Lung microvascular endothelial cell (primary cell): Measurements from ENCODE around the gene NODAL. TPM values are rescaled to one million over a fixed set of nuclear protein-coding genes. Genes with fewer than 3 reads are reported as not detected.
A peak's percentile ranks its signal among the peaks of the same experiment; 100 is the strongest.
"Not testable (repeated sequence)": the region's sequence is repeated elsewhere in the genome, so short reads cannot be mapped to it uniquely, and the experiment has no call there.

Source experiments
- DNase-seq, 2 donors: peaks; one replicate each; pipeline versions ENCODE4 v3.0.0 to v3.0.0-alpha.2; 2010; ENCODE audit warnings: low read depth in 2 of 2
- total RNA-seq: library from RNA; depleted of rRNA; stranded (reverse); fragments of >200 nt; gene quantifications from 2 replicates; pipeline ENCODE4 v1.2.1, GENCODE V29; 2014

The NODAL gene
- not detected in 2 replicates for total RNA-seq

GRCh38 chr10:70441161-70441894 is at the start of gene NODAL:
TSS of gene NODAL (minus strand) at chr10:70441681. CDS start at chr10:70441667, 14 bp downstream.
- DNase-seq, result no peak

DNA sequence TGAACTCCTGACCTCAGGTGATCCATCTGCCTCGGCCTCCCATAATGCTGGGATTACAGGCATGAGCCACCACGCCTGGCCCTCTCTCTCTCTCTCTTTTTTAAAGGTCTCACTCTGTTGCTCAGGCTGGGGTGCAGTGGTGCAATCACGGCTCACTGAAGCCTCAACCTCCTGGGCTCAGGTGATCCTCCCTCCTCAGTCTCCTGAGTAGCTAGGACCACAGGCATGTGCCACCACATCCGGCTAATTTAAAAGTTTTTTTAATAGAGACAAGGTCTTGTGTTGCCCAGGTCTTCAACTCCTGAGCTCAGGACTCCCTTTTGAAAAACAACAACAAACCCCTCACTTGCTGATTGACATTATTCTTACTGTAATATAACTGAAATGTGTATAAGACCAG is 48.7 kb upstream of the NODAL start:
- no peak for DNase-seq

GRCh38 chr10:70487824-70488223 is 46.3 kb upstream of the NODAL start:
- no peak for DNase-seq

DNA sequence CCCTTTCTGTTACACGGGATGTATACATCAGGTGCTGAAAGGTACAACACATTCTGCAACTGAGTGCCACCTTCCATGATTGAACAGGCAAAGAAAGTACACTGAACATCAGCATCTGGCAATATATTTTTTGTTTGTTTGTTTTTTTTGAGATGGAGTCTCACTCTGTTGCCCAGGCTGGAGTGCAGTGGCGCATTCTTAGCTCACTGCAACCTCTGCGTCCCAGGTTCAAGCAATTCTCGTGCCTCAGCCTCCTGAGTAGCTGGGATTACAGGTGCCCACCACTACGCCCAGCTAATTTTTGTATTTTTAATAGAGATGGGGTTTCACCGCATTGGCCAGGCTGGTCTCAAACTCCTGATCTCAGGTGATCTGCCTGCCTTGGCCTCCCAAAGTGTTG is 42.4 kb upstream of the NODAL start:
- not testable (repeated sequence) for DNase-seq

DNA sequence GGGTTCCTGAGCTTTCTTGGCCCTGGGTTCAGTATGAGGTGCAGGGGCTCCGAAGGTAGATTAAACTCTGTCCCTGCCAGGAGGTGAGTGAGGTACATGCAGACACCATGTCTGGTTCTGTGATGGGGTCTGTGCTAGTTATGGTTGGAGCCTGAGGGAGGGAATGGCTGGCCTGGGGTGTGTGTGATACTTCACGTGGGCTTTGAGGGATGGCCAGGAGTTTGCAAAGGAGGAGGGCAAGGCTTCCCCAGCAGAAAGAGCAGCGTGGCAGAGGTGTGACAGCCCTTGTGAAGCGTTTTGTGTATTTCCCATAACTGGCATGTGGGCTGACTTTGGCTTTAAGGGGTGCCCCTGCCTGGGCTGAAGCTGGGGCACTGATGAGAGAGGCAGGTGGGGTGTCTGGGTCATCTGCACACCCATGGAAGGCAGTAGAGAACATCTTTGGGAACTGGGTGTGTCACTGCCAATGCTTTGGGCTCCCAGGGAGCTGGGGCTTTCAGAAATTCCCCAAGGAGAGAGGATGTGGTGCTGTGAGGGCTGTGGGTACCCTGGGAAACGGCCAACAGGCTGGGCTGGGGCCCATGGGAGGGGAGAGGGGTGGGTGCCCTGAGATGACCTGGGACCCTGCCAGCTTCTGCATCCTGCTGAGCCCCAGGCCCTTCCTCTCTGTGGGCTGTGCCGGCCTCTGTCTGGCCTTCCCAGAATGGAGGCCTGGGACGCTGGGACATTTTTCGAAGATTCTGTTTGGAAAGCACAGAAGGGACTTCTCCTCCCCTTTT is 41.7 kb upstream of the NODAL start:
- no peak for DNase-seq

- DNase-seq, result peak; percentile 57 to 75
Observed at GRCh38 chr10:70481831-70482530, 40.5 kb upstream of the NODAL start.

GRCh38 chr10:70481105-70481504 is 39.6 kb upstream of the NODAL start:
- no peak for DNase-seq

DNA sequence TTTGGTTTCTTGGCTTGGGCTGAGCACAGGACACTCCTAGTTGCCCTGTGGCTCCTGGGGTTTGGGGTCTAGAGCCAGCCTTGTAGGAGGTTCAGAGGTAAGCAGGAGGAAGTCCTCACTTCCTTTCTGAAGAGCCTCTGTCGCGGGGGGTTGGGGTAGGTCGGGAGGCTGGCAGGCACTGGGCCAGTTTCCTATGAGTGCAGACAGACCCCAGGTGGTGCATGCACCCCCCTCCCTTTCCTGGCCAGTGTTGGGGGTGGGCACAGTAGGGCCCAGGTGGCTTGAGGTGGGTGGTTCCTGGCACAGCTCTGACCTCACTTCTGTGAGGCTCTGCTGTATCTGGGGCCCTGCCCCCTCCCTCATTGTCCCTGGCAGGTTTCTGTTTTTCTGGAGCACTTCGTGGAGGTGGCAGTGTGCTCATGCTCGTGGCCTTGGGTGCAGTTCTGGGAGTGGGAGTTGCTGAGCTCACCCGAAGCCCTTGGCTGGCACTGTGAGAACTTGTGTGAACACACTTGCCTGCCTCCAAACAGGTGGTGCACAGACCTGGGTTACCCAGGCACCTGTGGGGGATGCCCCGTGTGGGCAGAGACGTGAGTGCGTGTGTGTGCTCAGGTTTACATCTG is 38.9 kb upstream of the NODAL start:
- peak in 1 of 2 donors; percentile 27 for DNase-seq

GRCh38 chr10:70479626-70480238 is 38.3 kb upstream of the NODAL start:
- DNase-seq, result peak in 1 of 2 donors; percentile 49

DNA sequence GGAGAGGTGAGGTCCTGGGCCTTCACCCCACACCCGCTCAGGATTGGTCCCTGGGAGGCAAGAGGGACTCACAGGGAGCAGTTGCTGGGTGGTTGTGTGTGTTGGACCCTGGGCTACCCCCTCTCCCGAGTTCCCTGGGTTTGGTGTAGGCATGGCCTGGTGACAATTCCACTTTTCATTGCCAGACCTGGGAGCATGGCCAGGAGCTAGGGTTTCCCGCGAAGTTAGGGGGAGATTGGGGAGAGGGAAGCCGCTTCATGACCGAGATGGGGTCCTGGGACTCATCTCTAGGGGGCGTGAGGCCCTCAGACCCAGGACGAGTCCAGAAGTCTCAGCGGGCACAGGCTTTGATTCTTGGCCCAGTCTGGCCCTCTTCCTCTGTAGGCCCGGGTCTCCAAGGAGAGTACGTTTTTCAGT is 37.7 kb upstream of the NODAL start:
- peak in 1 of 2 donors; percentile 32 for DNase-seq

GRCh38 chr10:70478191-70479164 is 37.0 kb upstream of the NODAL start, which contains the start of gene PALD1:
TSS of gene PALD1 (plus strand) at chr10:70478767. CDS start at chr10:70525952, 47,185 bp downstream.
- peak; percentile 53 to 68 for DNase-seq

DNA sequence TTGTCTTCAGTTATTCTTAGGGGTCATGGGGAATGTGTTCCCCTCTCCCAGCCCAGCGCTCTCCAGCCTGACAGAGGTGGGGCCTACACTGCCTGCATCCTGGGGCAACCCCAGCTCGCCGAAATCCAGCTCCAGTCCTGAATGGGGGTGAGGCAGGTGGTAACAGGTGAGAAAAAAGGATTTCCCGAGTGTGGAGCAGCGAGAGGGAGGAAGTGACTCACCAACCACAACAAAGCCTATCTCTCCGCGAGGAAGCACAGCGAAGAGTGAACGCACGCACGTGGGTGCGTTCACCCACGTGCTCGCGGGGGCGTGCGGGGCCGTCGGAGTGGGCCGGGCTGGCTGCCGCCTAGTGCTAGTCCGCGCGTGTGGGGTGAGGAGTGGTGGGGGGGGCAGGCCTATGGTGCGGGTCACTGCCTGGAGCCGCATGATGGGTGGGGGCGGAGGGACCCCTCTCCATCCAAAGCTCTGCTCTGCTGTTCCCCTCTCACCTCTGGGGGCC is 36.2 kb upstream of the NODAL start:
- peak; percentile 55 to 89 for DNase-seq

- no peak for DNase-seq
Observed at GRCh38 chr10:70476249-70477035, 35.0 kb upstream of the NODAL start.

DNA sequence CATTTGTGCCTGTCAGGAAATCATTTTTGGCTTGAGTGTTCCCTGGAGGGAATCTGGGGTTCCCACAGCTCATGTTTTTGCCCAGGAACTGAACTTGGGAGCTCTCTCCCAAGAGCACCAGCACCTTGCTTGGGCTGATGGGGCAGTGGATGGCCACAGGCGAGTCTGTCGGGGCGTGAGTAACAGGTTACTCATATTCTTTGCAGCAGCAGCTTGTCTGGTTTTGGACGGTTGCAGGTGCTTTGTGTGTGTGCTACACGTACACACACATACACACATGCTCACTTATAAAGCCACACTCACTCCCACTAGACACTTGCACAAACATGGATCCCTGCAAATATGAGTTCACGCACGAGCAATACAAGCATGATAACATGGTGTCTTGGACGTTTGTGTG is 34.2 kb upstream of the NODAL start:
- no peak for DNase-seq

GRCh38 chr10:70474780-70475179 is 33.3 kb upstream of the NODAL start:
- no peak for DNase-seq

DNA sequence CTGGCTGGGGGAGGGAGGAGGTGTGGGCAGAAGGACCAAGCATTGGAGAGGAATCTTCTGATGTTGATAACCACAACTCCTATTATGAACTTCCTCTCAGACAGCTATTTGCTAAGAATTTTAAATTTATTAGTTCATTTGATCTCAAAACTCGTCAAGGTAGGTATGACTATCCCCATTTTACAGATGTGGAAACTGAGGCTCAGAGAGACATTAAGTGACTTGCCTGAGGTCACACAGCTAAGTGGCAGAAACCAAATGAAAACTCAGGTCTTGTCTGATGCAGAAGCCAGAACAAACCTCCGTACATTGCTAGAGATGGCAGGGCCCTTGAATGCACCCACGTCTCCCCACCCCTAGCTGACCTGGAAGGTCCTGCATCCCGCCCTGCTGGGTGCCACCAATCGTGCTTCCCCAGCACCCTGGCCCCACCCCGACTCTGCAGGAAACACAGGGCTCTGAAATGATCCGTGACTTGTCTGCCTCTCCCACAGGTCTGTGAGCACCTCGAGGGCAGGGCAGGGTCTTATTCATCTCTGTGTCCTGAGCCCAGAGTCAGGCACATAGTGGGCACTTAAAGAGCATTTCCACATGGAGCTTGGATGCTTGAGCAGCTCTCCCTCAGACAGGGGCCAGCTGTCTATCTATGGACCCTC is 31.4 kb upstream of the NODAL start:
- DNase-seq, result no peak

DNA sequence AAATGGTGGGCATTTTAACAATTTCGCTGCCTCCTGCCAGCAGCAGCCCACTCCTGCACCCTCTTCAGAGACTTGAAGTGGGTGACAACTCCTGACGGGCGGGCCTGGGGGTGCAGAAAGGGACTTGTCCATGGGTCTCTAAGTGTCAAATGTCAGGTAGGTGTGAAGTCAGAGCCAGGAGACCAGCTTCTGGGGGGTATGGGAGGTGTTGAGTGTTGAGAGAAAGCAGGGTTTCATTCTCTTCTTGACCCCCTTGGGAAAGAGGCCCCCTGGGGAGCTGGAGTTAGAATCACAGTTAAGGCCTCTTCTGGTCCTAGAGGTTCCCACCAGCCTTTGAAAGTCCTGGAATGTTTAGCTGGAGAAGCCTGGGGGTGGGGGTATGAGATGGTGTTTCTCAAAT is 25.5 kb upstream of the NODAL start:
- DNase-seq, result no peak

DNA sequence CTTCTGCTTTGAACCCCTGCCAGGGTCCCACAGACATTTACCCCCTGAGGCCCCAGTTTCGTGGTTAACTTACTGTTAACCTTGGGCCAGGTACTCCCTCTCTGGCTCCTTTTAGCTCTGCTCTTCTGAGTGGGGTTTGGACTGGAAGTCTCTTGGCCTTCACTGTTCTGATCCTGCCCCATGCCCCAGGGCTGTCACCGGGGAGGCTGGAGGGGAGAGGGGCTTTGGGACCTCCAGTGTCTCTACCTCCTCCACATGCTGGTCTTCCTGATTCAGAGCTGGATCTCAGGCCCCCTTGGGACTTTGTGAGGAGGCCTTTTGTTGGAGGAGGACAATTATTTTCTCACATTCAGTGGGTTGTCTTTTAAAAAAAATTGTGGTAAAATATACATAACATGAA is 24.4 kb upstream of the NODAL start:
- DNase-seq, result no peak
